ENCODE data around the gene MIER2.

The MIER2 gene

DNA sequence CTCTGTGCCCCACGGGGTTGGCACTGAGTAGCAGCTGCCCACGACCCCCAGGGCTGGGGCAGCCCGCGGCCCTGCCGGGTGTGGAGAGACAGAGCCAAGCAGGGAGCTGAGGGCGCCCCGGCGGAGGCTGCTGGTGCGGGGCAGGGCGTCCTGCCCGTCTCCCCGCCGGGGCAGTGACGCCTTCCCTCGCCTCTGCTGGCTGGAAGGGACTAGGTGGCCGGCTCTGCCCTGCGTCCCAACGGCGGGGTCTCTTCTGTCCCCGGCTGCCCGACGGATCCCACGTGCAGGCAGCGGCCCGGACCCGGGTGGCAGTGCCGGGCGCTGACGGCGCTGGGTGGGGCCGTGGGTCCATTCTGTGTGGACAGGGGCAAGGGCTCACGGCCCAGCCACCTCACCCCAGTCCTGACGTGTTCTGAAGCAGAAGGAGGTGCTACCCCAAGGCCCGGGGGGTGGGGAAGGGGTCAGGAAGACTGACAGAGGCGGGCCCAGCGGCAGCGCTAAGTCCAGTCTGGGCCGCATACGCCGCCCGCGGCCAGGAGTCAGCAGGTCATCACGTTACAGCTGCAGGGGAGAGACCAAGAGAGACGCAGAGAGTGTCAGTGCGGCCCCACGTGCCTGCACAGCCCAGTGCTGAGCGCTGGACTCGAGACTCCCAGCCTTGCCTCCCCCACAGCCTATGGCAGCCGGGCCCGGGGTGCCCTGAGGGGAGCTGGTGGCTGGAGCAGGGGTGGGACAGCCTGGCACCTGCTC lies 38.3 kb downstream of the MIER2 start:
- DNase-seq = no peak

DNA sequence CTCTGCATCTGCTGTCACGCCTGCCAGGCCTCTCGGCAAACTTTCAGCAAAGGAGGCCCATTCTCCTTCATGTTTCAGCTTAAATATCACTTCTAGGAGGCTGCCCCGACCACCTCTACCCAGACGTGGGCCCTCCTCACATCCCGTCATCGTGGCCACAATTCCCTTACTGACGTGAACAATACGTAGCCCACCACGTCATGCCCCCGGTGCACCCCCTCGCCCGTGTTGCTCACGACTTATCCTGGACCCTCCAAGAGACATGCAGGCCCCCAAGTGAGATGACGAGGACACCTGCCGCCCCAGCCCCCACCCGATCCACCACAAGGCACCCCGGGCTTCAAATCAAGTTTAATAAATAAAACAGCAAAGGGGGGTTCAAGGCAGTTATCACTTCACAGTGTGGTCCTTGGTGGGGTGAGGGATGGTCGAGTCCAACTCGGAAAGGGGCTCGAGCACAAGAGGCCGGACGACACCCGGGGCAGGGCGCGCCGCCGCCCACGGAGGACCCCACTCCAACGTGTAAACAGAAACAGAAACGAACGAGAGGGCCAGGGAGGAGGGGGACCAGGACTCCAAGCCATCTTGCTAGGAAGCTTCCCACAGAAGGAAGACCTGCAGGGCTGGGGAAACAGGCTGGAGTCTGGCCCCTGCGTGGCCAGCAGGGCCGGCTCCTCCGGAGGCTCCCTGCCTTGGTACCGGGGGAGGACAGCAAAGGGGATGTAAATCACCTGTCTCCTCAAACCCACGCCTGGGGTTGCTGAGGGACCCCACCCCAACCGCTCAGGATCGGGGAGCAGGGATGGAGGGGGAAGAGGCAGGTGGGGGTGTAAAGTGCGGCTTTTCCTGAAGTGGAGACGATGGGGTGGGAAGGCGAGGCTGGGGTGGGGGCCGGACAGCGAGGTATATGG lies 39.1 kb downstream of the MIER2 start:
- DNase-seq = no peak

DNA sequence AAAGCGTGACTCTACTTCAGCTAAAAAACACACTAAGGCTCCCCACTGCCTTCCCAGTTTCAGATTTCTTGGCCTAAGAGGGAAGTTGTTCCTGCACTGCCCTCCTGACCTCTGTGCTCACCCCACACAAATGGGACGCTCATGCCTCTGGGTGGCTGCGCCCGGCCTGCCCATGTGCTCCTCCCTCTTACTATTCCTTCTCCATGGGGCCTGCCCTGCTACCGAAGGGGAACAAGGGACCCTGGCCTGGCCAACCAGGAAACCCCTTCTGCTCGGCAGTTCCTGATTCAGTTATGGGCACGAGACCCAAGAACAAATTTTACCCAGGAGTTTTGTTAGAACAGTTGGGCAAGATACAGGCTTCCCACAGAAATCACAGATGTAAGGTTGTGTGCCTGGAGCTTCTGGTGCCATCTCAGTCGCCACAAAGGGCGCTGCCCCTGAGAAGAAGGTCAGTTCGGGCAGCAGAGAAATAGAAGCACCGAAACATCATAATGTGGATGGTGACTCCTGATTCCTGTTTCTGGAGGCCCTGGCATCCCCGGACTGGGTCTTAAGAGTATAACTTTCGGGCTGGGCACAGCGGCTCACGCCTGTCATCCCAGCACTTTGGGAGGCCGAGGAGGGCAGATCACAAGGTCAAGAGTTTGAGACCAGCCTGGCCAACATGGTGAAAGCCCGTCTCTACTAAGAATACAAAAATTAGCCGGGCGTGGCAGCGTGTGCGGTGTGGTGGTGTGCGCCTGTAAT lies 47.9 kb downstream of the MIER2 start:
- DNase-seq = no peak

DNA sequence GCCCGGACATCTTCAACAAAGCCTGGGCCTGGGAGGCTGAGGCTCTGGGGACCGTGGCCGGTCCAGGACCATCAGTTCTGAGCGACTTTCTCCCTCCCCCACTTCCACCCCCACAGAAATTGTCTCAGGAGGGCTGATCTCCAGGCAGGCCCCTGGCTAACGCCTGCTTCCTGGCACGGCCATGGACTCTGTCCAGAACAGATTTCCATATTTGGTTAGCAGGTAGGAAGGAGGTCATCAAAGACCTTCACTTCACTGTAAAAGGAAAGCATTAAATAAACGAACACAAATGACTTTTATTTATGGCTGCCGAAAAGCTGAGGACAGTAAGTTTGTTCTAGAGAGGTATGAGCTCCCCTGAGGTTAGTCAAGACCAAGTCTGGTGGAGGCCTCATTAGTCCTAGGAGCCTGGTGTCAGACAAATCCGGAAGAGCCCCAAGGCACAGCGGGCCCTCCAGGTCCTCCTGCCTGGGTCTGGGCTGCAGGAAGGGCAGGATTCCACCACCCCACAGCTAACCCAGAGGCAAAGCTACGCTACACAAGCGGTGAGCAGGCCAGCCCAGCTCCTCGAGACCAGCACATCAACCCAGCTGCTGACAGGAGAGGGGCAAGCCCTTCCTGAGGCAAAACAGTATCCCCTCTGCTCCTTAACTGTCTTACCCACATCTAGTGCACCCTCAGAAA lies 48.8 kb downstream of the MIER2 start:
- no peak for DNase-seq

DNA sequence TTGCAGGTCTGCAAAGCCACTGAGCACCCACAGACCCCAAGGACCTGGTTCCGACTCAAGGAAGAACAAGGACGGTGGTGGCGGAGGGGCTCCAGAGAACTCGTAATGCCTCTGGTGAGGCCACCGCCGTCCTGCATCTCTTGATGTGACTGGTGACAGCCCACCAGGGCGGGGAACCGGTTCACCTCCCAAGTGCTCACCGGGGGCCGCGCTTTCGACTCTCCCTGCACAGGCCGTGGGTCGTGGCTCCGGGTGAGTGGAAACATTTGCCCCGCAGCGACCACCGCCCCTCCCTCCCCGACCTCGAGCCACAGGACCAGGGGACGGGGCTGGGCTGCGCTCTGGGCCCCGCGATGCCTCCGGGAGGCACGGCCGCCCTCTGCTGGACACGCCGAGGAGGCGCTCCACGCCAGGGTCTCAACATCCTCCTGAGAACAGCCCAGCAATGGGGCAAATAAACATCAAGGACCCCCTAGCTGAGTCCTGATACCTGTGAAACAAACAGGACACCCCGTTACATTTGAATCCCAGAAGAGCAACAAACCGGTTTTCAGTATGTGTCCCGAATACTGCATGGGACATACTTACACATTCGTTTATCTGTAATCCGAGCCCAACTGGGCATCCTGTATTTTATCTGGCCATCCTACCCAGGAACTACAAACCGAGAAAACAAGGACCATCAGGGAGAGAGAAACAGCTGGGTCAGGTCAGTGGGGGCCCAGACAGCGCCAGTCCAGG lies 49.5 kb downstream of the MIER2 start:
- DNase-seq = no peak

DNA sequence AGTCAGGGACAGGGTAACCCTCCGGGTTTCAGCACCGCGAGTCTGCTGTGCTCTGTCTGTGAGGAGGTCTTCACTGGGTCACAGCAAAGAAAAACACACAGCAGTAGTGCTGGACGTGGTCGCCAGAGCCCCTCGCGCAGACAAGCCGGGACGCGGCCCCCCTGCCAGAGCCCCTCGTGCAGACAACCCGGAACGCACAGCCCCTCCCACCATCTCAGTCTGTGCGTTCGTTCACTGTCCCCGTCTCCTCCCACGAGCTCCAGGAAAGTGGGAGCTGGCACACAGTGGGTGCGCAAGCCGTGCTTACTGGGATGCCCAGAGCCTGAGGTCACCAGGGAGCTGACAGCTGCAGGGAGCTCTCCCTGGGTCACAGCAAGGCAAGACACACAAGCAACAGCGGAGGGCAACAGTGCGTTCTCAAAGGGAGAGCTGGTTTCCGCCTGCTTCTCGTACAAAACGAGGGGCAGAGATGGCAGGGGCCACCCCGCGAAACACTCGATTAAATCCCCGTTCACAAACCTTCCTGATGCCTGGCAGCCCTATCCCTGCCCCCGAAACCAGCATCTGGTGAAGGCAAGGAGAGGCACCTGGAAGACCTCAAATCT lies 50.2 kb downstream of the MIER2 start:
- no peak for DNase-seq

DNA sequence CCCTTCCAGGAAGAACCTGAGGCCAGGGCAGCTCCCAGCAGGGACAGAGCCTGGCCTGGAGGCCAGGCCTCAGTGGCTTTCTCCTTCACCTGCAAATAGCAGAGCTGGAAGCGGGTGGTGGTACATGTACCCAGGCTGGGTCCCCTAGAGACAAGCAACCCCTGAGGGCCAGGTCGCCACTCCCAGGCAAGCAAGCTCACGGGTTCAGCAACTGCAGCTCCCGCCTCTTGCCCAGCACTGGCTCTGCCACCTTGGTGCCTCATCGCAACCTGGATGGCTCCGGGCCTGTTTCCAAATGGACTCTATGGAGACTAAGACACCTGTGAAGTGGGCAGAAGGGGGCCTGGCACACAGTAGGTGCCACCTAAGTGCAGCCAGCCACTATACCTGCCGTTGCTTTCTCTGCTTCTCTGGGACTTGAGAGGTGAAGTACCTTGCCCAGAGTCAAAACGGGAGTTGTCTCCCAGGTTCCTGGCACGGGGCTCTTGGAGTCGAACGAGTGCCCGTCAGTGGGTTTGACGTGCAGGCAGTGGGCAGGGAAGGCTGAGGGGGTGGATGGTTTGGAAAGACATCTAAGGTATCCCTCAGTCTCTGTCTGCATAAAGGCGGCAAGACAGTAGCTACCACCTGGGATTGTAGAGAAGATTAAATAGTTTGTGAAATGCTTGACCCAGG lies 51.0 kb downstream of the MIER2 start:
- no peak for DNase-seq

DNA sequence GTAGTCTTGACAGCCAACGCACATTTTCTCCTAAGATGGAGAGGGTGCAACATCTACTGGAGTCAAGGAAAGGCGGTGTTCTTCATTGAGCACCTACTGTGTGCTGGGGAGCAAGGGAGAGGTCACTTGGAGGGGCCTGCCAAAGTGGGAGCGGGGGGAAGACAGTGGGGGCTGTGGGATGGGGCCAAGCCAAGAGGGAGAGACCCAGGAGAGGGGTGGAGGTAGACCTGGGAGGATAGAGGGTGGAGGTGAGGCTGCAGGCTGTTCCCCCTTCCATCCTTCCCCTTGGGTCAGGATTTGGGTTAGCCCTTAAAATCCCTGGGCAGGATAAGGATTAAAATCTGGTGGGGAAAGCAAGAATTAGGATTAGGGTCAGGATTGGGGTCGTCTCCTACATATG lies 51.6 kb downstream of the MIER2 start:
- DNase-seq = no peak

DNA sequence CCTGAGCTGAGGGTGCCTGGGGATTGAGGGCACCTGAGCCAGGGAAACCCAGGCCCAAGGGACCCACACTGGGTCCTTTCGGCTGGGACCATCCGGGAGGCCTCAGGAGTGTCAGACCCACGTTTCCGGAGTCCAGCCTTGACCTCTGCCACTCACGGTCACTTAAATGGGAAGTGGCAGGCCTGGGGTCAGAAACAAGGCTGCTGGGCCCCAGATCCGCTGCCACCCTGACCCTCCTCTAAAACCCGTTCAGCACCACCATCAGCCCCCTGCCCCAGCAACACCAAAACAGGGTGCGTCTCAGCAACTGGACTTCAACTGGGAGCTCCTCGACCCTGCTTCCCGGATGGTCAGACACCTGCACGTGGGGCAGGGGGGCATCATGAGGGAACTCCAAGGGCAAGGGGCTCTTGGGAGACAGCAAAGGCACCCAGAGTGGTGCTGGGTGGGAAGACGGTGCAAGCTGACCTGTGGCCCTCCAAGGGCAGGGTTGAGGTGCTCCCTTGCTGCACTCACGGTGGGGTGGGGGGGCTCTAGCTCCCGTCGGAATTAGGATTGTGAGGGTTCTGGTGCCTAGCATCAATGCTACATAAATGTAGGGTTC lies 52.2 kb downstream of the MIER2 start:
- no peak for DNase-seq

DNA sequence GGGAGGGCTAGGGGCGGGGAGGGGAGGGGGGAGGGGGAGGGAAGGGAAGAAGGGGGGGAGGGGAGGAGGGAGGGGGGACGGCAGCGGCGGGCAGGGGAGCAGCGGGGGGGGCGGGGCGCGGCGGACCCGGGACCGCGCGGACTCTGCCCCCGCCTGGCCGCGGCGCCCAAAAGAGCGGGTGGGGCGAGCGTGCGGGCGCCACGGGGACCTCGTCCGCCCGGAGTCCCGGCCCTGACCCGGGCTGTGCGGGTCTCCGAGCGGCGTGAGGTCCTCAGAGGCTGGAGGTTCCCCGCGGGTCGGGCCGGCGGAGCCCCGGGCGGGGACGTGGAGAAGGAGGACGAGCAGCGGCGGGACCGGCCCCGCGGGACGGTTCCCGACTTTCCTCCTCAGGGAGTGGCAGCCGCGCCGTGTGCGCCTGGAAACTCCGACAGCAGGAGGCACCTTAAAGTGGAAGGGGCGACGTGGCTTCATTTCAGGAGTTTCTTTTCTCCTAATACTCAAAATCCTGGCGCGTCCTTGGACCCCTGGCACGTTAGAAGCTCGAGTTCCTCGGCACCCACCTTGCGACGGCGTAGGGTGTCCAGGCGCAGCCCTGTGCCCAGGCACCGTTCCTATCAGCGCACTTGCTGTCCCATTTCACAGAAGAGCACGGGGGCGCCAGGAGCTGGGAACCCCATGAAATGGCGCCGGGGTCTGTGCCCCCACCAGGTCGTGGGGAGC lies 52.9 kb downstream of the MIER2 start:
- DNase-seq = no peak

DNA sequence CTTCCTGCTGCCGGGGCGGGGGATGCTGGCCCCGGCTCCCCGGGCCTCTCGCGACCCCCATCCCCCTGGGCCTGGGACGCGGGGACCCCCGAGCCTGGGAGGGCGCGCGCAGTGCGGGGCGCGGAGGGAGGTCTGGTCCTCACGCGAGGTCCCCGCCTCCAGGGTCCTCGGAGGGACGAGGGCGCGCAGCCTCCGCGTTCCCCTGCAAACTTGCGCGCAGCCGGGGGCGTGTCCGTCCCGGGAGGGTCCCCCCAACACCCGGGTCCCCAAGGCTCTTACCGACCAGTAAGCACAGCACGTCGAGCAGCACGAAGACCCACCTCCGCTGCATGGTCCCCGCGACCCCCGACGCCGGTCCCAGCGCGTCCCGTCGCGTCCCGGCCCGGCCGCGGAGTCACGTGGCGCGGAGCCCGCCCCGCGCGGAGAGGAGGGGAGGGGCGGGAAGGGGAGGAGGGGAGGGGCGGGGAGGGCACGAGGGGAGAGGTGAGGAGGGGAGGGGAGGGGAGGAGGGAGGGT lies 53.5 kb downstream of the MIER2 start, which contains the start of gene PLPP2:
PLPP2 (minus strand) TSS at position 398 of the 516 bp plus-strand sequence; CDS start at position 331, 67 bp downstream.
- DNase-seq = no peak

DNA sequence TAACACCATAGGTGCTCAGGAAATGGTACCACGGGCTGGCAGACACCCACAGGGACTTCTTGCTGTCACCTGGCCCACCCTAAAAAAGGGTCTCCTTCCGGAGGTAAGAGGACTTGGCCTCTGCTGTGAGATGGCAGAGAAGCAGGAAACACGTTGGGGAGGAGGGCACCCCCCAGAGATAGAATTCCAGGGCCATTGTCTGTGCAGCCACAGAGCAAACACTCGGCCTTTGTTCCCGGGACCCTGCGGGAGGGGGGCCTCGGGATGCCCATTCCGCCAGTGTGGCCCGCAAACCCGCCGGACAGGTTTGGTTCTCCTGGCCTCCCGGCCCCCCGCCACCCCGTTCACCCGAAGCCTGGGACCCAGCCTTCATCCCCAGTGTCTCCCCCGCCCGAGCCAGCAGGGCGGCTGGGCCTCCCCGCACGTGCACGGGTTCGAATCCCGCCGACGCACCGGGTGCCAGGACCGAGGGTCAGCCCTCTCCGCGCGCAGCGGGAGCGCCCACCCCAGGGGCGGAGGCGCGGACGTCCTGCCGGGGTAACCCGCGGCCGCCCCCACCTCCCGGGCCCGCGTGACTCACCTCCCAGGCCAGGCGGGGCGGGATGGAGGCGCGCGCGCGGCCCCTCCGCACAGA lies 54.1 kb downstream of the MIER2 start:
- no peak for DNase-seq

DNA sequence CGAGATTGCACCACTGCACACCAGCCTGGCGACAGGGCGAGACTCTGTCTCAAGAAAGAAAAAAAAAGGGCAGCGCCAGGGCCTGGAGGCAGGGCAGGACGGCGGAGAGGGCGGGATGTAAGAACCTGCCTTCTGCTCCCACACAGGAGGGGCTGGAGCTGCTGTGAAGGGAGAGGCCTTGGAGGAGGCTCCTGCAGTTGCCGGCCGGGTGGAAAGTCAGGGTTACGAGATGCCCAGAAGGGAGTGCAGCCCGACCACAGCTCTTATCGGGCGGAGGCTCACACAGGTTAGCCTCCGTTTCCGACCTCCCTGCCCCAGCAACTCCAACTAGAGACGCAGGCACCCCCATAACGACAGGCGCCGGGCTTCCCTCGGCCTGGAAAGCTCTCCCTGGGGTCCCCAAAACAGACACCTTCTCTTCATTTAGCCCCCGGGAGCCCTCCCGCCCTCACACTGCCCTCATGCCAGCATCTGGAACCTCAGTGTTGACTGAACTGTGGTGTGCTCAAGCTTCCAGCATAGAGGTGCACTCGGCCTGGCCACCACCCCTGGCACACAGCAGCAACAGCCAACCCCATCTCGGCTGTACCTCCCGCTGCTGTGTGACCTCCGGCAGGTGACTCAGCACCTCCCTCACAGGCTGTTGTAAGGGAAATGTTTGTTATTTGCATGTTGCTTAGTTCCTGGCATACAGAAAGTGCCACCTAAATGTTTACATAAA lies 54.8 kb downstream of the MIER2 start:
- DNase-seq = no peak

DNA sequence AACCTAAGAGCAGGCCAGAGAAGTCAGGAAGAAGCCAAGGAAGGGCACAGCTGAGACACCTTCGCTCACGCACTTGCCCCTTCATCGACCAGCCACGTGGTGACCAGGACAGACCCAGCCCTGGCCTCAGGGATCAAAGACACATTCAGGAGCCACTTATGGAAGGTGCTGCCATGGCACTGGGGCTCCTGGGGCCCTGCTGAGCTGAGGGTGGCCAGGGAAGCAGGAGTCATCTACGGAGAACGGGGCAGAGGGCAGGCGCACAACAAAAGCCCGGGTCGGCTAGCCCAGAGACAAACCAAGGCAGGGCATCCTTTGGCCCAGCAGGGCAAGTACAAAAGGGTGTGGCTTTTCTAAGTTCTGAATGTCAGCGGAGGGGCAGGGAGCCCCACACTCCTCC lies 55.7 kb downstream of the MIER2 start:
- DNase-seq = no peak

DNA sequence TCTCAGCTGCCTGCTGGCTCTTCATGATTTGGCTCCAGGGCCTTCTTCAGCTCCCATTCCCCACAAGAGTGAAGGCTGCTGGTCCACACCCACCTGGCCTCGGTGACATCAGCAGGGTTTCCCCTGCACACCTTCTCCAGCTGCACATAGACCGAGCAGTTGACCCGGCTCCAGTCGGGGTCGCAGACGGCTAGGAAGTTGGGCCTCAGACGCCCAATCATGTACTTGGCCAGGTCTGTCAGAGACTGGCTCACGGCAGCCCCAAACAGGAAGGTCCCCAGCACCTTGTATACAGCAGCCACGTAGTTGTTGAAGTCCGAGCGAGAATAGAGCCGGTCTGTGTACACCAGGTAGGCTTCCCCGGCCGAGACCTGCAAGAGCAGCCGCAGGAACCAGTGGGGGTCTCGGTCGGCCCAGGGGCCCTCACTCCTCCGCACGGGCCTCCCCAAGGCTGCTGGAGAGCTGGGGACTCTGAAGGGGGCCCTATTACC lies 57.2 kb downstream of the MIER2 start:
- DNase-seq = no peak

DNA sequence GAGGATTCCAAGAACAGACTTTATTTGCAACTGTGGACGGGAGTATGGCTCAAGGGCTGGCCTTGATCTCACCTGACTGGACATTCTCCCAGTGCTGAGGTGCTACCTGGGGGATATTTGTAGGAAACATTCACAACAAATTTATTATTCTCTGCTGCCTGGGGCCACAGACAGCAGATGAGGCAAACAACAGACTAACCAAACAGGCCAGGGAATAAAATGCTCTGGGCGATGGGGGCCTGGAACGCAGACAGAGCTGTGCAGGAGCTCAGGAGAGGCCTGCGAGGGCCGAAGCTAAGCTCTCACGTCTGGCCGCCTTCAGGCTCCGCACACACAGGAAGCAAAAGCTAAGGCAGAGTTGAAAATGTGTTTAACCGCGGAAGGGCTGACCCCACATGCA lies 61.2 kb downstream of the MIER2 start:
- DNase-seq = no peak

DNA sequence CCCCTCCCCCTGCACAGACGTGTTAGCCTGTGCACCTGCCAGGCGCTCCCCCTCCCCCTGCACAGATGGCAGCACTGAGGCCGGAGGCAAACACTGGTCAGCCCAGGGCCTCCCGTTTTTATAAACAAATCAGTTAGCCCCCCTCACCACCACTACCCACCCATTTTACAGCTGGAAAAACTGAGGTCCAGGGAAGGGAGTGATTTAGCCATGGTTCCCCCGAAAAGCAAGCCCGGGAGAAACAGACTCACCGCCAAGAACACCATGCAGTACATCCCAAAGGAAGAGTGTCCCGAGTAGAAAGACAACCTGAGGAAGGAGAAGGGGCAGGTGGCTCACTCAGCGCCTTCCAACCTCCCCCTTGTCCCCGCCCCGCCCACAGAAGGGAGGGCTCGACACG lies 62.1 kb downstream of the MIER2 start:
- no peak for DNase-seq

DNA sequence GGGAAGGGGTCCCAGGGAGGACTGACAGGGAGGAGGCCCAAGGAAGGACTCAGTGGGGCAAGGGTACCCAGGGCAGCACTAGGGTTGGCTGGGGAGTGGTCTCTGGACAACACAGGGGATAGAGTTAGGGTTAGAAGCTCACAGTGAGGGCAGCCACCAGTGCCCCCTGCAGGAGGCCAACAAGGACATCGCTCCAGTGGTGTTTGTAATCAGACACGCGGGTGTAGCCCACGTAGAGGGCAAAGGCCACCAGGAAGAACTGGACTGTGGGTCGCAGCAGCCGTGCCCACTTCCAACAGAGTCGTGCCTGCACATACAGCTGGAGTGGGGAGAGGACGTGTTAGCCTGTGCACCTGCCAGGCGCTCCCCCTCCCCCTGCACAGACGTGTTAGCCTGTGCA lies 62.6 kb downstream of the MIER2 start:
- no peak for DNase-seq
